Caco-2 (cell line): Measurements from ENCODE around the gene CD200R1. TPM values are rescaled to one million over a fixed set of nuclear protein-coding genes. Genes with fewer than 3 reads are reported as not detected.

Experiments used
- BruUV-seq: library from RNA; stranded (reverse); fragments of 400-500 nt; replicated peaks from 2 replicates; lab custom pipeline; 2021; lab: Mats Ljungman, UMichigan
- CTCF ChIA-PET: fragments of 300-600 bp; sonication (Branson Sonifier 250); formaldehyde crosslinking; loops from one replicate; lab custom pipeline; 2022; ENCODE audit warnings: antibody characterized with exemption; lab: Charles Lee
- POLR2A ChIA-PET: fragments of 300-600 bp; sonication (Branson Sonifier 250); formaldehyde crosslinking; loops from one replicate; lab custom pipeline; 2022; ENCODE audit warnings: antibody characterized with exemption; lab: Charles Lee
- DNase-seq, 2 experiments: peaks; one replicate each; pipeline versions ENCODE4 v3.0.0 to v3.0.0-alpha.2; 2020 to 2022
- H3K27me3 ChIP-seq: replicated peaks from 2 replicates; pipeline ENCODE4 v1.6.0; 2011; ENCODE audit warnings: low read length; ENCODE audit not compliant: control insufficient read depth, insufficient read depth
- H3K36me3 ChIP-seq: 2 replicates; pipeline ENCODE4 v1.5.1; 2011; ENCODE audit warnings: low read length; ENCODE audit not compliant: control insufficient read depth, insufficient read depth
- H3K4me1 ChIP-seq: fragments of 250-450 bp; sonication (Bioruptor Pico); 2 replicates; pipeline ENCODE4 v1.5.1; 2020; ENCODE audit warnings: mild to moderate bottlenecking
- H3K4me3 ChIP-seq: 2 replicates; pipeline ENCODE4 v1.5.1; 2011; ENCODE audit warnings: low read depth, mild to moderate bottlenecking, control low read depth, low read length
- H3K9me3 ChIP-seq: fragments of 250-450 bp; sonication (Bioruptor Pico); 2 replicates; pipeline ENCODE4 v1.5.1; 2020; ENCODE audit warnings: mild to moderate bottlenecking, moderate library complexity
- H3K27ac Mint-ChIP-seq: one replicate; pipeline ENCODE4 v1.8.0; 2022; ENCODE audit warnings: mixed read lengths; ENCODE audit not compliant: unreplicated experiment
- H3K27me3 Mint-ChIP-seq: one replicate; pipeline ENCODE4 v1.8.0; 2022; ENCODE audit warnings: mixed read lengths; ENCODE audit not compliant: insufficient read depth, unreplicated experiment
- H3K36me3 Mint-ChIP-seq: one replicate; pipeline ENCODE4 v1.8.0; 2022; ENCODE audit warnings: mild to moderate bottlenecking, mixed read lengths; ENCODE audit not compliant: insufficient read depth, unreplicated experiment
- H3K4me1 Mint-ChIP-seq: one replicate; pipeline ENCODE4 v1.8.0; 2022; ENCODE audit warnings: low read depth, mixed read lengths; ENCODE audit not compliant: unreplicated experiment
- H3K4me3 Mint-ChIP-seq: one replicate; pipeline ENCODE4 v1.8.0; 2022; ENCODE audit warnings: mild to moderate bottlenecking, moderate library complexity, mixed read lengths; ENCODE audit not compliant: unreplicated experiment
- H3K9me3 Mint-ChIP-seq: one replicate; pipeline ENCODE4 v1.8.0; 2022; ENCODE audit warnings: mixed read lengths; ENCODE audit not compliant: unreplicated experiment
- intact Hi-C: fragments of 100-400 bp; cut with micrococcal nuclease; formaldehyde crosslinking; loops from one replicate; pipeline ENCODE4 v1.10.0; 2022; ENCODE audit not compliant: unreplicated experiment
- total RNA-seq: library from RNA; stranded (reverse); gene quantifications from 2 replicates; pipeline ENCODE4 v1.2.3, GENCODE V29; 2022
- TF ChIP-seq, protein P1 (sequence below), 2 experiments: fragments of 200-600 bp in 1 of 2; IDR thresholded peaks; 1 replicate in 1 of 2; 2 replicates in 1 of 2; pipeline versions ENCODE4 v1.5.1 to v1.8.0; 2011 to 2022; ENCODE audit warnings: antibody characterized with exemption in 1 of 2, control low read depth in 1 of 2, inconsistent platforms in 1 of 2, low read depth in 1 of 2, low read length in 1 of 2, mild to moderate bottlenecking in 1 of 2, moderate library complexity in 1 of 2; ENCODE audit not compliant: insufficient read depth in 1 of 2, severe bottlenecking in 1 of 2, unreplicated experiment in 1 of 2

Gene CD200R1
- total RNA-seq, 1 experiment from 2014 or later = 0.11 TPM

DNA sequence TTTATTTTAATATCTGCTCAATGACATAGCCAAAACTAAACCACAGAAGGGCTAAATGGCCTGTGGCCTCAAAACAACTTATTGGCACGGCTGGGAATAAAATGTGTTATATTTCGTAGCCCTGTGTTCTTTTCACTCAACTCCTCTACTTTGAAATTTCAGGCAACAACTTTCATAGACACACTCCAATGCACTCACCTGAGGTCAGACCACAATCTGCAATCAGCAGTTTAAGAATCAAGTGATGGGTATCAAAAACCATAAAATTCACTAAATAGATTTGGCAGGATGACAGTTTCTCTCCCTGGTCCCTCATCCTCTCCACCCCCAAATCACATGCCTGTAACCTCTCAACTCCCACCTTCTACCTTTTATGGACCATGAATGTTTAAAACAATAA lies 2.0 kb upstream of the CD200R1 start:
- no peaks in the 10 kb centered on the region for H3K36me3 ChIP-seq
- TF ChIP-seq, protein P1, sequence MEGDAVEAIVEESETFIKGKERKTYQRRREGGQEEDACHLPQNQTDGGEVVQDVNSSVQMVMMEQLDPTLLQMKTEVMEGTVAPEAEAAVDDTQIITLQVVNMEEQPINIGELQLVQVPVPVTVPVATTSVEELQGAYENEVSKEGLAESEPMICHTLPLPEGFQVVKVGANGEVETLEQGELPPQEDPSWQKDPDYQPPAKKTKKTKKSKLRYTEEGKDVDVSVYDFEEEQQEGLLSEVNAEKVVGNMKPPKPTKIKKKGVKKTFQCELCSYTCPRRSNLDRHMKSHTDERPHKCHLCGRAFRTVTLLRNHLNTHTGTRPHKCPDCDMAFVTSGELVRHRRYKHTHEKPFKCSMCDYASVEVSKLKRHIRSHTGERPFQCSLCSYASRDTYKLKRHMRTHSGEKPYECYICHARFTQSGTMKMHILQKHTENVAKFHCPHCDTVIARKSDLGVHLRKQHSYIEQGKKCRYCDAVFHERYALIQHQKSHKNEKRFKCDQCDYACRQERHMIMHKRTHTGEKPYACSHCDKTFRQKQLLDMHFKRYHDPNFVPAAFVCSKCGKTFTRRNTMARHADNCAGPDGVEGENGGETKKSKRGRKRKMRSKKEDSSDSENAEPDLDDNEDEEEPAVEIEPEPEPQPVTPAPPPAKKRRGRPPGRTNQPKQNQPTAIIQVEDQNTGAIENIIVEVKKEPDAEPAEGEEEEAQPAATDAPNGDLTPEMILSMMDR (IDR thresholded peaks at IDR 0.05; ENCODE audit: insufficient read depth in 1 of 2, low read depth in 1 of 2, low read length in 1 of 2, severe bottlenecking in 1 of 2, unreplicated experiment in 1 of 2) = no peak
- peaks cover 6% of the 10 kb centered on the region for H3K4me1 Mint-ChIP-seq
- no peaks in the 10 kb centered on the region for H3K27me3 Mint-ChIP-seq
- no peak overlapping the region for H3K4me3 Mint-ChIP-seq
- H3K27me3 ChIP-seq = no peaks in the 10 kb centered on the region
- DNase-seq = no peak
- no peaks in the 10 kb centered on the region for H3K9me3 Mint-ChIP-seq
- H3K27ac Mint-ChIP-seq = no peak overlapping the region
- H3K36me3 Mint-ChIP-seq = no peaks in the 10 kb centered on the region
- no TSS peak for BruUV-seq
- ChIA-PET CTCF (no interaction called here), POLR2A (no interaction called here)
- H3K4me3 ChIP-seq = no peak overlapping the region
- H3K4me1 ChIP-seq = no peaks in the 10 kb centered on the region
- intact Hi-C loops = loop anchor here (5.0 kb wide), 1 partner anchor 165 kb away; no protein-coding TSS in a partner anchor
- H3K9me3 ChIP-seq = no peaks in the 10 kb centered on the region

DNA sequence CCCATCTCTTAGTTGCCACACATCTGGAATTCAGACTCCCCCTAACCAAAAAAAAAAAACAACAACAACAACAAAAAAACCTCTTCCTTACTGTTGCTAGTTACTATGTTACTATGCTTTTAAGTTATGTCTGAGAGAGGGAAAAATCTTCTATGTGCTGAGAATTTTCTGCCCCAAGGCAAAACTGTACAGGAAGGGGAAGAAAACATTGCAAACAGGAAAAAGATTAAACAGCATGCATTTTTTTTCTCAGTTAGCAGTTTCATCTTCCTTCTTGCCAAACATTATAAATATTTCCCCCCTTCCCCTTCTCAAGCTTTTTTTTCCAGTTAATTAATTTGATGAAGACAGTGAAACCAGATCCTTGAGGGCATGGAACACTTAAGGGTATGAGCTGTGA lies 1.1 kb upstream of the CD200R1 start:
- POLR2A ChIA-PET = no interaction called here
- BruUV-seq = no TSS peak
- intact Hi-C loops = loop anchor here (5.0 kb wide), 1 partner anchor 164 kb away; no protein-coding TSS in a partner anchor
- CTCF ChIA-PET = no interaction called here
- no peaks in the 10 kb centered on the region for H3K36me3 Mint-ChIP-seq
- Histone ChIP-seq H3K4me1 (no peaks in the 10 kb centered on the region), H3K36me3 (no peaks in the 10 kb centered on the region), H3K9me3 (no peaks in the 10 kb centered on the region), H3K27me3 (no peaks in the 10 kb centered on the region), H3K4me3 (no peak overlapping the region)
- TF ChIP-seq, protein P1 (IDR thresholded peaks at IDR 0.05; ENCODE audit: insufficient read depth in 1 of 2, low read depth in 1 of 2, low read length in 1 of 2, severe bottlenecking in 1 of 2, unreplicated experiment in 1 of 2) = no peak
- peaks cover 3% of the 10 kb centered on the region for H3K27me3 Mint-ChIP-seq
- H3K9me3 Mint-ChIP-seq = no peaks in the 10 kb centered on the region
- DNase-seq = no peak
- no peak overlapping the region for H3K27ac Mint-ChIP-seq
- peaks cover 6% of the 10 kb centered on the region for H3K4me1 Mint-ChIP-seq
- H3K4me3 Mint-ChIP-seq = no peak overlapping the region

DNA sequence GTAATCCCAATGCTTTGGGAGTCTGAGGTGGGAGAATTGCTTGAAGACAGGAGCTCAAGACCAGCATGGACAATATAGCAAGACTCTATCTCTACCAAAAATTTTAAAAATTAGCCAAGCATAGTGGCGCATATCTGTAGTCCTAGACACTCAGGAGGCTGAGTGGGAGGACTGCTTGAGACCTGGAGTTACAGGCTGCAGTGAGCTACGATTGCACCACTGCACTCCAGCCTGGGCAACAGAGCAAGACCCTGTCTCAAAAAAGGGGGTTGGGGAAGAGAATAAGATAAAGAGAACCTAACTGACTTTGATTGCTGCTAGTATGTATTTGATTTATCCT lies 755 bp downstream of the CD200R1 start:
- Histone ChIP-seq H3K36me3 (no peaks in the 10 kb centered on the region), H3K27me3 (no peaks in the 10 kb centered on the region), H3K4me1 (no peaks in the 10 kb centered on the region), H3K9me3 (no peaks in the 10 kb centered on the region), H3K4me3 (no peak overlapping the region)
- H3K9me3 Mint-ChIP-seq = no peaks in the 10 kb centered on the region
- ChIA-PET POLR2A (no interaction called here), CTCF (no interaction called here)
- TF ChIP-seq, protein P1 (IDR thresholded peaks at IDR 0.05; ENCODE audit: insufficient read depth in 1 of 2, low read depth in 1 of 2, low read length in 1 of 2, severe bottlenecking in 1 of 2, unreplicated experiment in 1 of 2) = no peak
- no peaks in the 10 kb centered on the region for H3K36me3 Mint-ChIP-seq
- H3K27ac Mint-ChIP-seq = no peak overlapping the region
- peaks cover 3% of the 10 kb centered on the region for H3K27me3 Mint-ChIP-seq
- no peak for DNase-seq
- intact Hi-C loops = no loop called here
- H3K4me1 Mint-ChIP-seq = peaks cover 3% of the 10 kb centered on the region
- H3K4me3 Mint-ChIP-seq = no peak overlapping the region
- no TSS peak for BruUV-seq
